Tibial nerve (tissue), 3 donors: ENCODE results near the gene ARHGAP6.

Source experiments
- CTCF ChIP-seq, 5 experiments: fragments of 200-600 bp in 3 of 5; fragments of 450-650 bp in 2 of 5; sonication (generic) in 3 of 5; IDR thresholded peaks; one replicate each; pipeline ENCODE4 v1.5.1; 2016 to 2019; ENCODE audit warnings: antibody characterized with exemption in 5 of 5, mild to moderate bottlenecking in 3 of 5, moderate library complexity in 2 of 5
- POLR2A ChIP-seq, 2 donors: fragments of 450-650 bp; IDR thresholded peaks; one replicate each; pipeline ENCODE4 v1.6.1; 2017; ENCODE audit warnings: antibody characterized with exemption in 2 of 2, mild to moderate bottlenecking in 2 of 2, moderate library complexity in 2 of 2

GRCh38 chrX:11185861-11186260, 479.9 kb downstream of the ARHGAP6 start:
- no peak for TF ChIP-seq CTCF (IDR thresholded peaks at IDR 0.05)
- no peak for TF ChIP-seq POLR2A (IDR thresholded peaks at IDR 0.05)
